Kidney epithelial cell (primary cell): ENCODE measurements around the gene CCDC68. TPM values are rescaled to one million over a fixed set of nuclear protein-coding genes. Genes with fewer than 3 reads are reported as not detected.
A peak's percentile ranks its signal among the peaks of the same experiment; 100 is the strongest.
"Not testable (repeated sequence)": the region's sequence is repeated elsewhere in the genome, so short reads cannot be mapped to it uniquely, and the experiment has no call there.

ENCODE experiments used
- DNase-seq: peaks from one replicate; pipeline ENCODE4 v3.0.0-alpha.2; 2010; ENCODE audit warnings: low read depth
- H3K27me3 ChIP-seq: 2 replicates; pipeline ENCODE4 v1.6.0; 2011; ENCODE audit warnings: low read length; ENCODE audit not compliant: control insufficient read depth, insufficient read depth
- H3K36me3 ChIP-seq: 2 replicates; pipeline ENCODE4 v1.5.1; 2011; ENCODE audit warnings: low read length; ENCODE audit not compliant: control insufficient read depth, insufficient read depth
- H3K4me3 ChIP-seq: 2 replicates; pipeline ENCODE4 v1.5.1; 2011; ENCODE audit warnings: low read depth, mild to moderate bottlenecking, control low read depth, low read length
- CTCF ChIP-seq: IDR thresholded peaks from 2 replicates; pipeline ENCODE4 v1.5.1; 2011; ENCODE audit warnings: mild to moderate bottlenecking, moderate library complexity, low read length, control low read depth, inconsistent platforms; ENCODE audit not compliant: insufficient read depth, poor library complexity, severe bottlenecking
- total RNA-seq: library from RNA; depleted of rRNA; stranded (reverse); fragments of >200 nt; gene quantifications from 2 replicates; pipeline ENCODE4 v1.2.3, GENCODE V29; 2015

Gene CCDC68
- total RNA-seq, 1 donor from 2014 or later, result 3.7 TPM

- H3K36me3 ChIP-seq, result no peaks in the 10 kb centered on the region
- peak; percentile 26 for DNase-seq
- TF ChIP-seq CTCF, result peak; percentile 50
- no peaks in the 10 kb centered on the region for H3K27me3 ChIP-seq
- no peak overlapping the region for H3K4me3 ChIP-seq
These were observed 23.9 kb upstream of the CCDC68 start for GRCh38 chr18:54983041-54983686.

- Histone ChIP-seq H3K36me3 (no peaks in the 10 kb centered on the region), H3K27me3 (no peaks in the 10 kb centered on the region), H3K4me3 (no peak overlapping the region)
- no peak for DNase-seq
- no peak for TF ChIP-seq CTCF
These were observed 21.8 kb upstream of the CCDC68 start for GRCh38 chr18:54981076-54981475.

- no peak for TF ChIP-seq CTCF
- no peak for DNase-seq
- Histone ChIP-seq H3K36me3 (no peaks in the 10 kb centered on the region), H3K4me3 (no peak overlapping the region), H3K27me3 (no peaks in the 10 kb centered on the region)
These were observed 16.3 kb upstream of the CCDC68 start for GRCh38 chr18:54975598-54975997.

- DNase-seq, result no peak
- no peaks in the 10 kb centered on the region for H3K27me3 ChIP-seq
- no peak for TF ChIP-seq CTCF
These were observed 13.8 kb upstream of the CCDC68 start for GRCh38 chr18:54973046-54973445.

GRCh38 chr18:54968807-54969206 is 9.5 kb upstream of the CCDC68 start:
- TF ChIP-seq CTCF, result no peak
- no peak for DNase-seq
- H3K36me3 ChIP-seq, result no peaks in the 10 kb centered on the region
- H3K4me3 ChIP-seq, result no peak overlapping the region
- no peaks in the 10 kb centered on the region for H3K27me3 ChIP-seq

More at GRCh38 chr18:54973046-54973445, 13.8 kb upstream of the CCDC68 start:
- Histone ChIP-seq H3K4me3 (no peak overlapping the region), H3K36me3 (no peaks in the 10 kb centered on the region)

- not testable (repeated sequence) for H3K36me3 ChIP-seq, H3K4me3 ChIP-seq, DNase-seq, H3K27me3 ChIP-seq
These were observed 9.0 kb upstream of the CCDC68 start for GRCh38 chr18:54968237-54968636.
